ENCODE data around the gene DACT1. TPM values are rescaled to one million over a fixed set of nuclear protein-coding genes. Genes with fewer than 3 reads are reported as not detected.

The DACT1 gene
- total and polyA plus RNA-seq, 10 of the 15 experiments (the other 5 are each of a cell fraction or from before 2014, with no cell fraction given): 0.13 to 2.9 (median 0.91) TPM

DNA sequence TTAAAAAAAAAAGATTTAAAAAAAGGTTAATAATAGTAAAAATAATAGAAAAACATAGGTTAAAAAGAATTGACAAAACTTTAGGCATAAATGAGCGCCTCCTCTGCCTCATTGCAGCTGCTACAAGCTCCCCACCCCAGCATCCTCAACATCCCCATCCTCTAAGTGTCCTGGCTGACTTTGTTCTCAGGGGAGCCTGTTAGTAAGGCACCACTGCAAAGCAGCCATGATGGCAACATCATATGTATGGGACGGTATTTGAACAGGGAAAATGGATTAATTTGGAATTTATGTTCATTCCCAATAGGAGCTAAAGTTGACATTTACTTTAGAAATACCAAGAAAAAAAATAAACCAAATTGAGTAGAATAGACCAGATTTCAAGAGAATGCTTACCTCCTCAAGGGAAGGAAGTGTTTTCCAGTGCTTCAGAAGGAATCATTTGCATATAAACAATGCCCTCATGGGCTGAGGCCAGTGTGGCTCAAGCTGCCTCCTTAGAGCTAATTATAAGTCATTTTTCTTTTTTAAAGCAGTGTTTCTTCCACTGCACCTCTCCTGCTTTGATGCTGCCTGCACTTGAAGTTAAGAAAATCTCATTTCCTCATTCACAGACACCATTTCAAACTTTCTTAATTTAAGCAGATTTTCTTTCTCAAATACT is 59.6 kb downstream of the DACT1 start:
- H3K4me2 ChIP-seq (ENCODE audit: control insufficient read depth, insufficient read depth): no peak overlapping the region
- no peaks in the 10 kb centered on the region for H3K9me3 ChIP-seq (replicated peaks; ENCODE audit: control insufficient read depth, insufficient read depth, low read length)
- no peak overlapping the region for H3K9ac ChIP-seq (ENCODE audit: control insufficient read depth, insufficient read depth, low read length)
- CTCF ChIA-PET: interaction anchor here (0.6 to 1.5 kb wide), 3 partner anchors 9 to 60 kb away, joined by 3 read pairs; partner anchors contain the start of gene DACT1
- RAD21 ChIA-PET (ENCODE audit: unreplicated experiment): interaction anchor here (1.0 kb wide), 1 partner anchor 46 kb away, joined by 3 read pairs; no protein-coding TSS in a partner anchor
- FAIRE-seq (no peak), DNase-seq (ENCODE audit: low read depth, low spot score) (no peak), ATAC-seq (peak; percentile 64)
- TF ChIP-seq CREB1 (IDR thresholded peaks at IDR 0.05; ENCODE audit: low read depth): no peak
- no peak for TF ChIP-seq ZNF217 (IDR thresholded peaks at IDR 0.05)
- TF ChIP-seq POU2F2 (IDR thresholded peaks at IDR 0.05; ENCODE audit: borderline replicate concordance, low read depth, low read length): no peak
- TF ChIP-seq, protein P1, sequence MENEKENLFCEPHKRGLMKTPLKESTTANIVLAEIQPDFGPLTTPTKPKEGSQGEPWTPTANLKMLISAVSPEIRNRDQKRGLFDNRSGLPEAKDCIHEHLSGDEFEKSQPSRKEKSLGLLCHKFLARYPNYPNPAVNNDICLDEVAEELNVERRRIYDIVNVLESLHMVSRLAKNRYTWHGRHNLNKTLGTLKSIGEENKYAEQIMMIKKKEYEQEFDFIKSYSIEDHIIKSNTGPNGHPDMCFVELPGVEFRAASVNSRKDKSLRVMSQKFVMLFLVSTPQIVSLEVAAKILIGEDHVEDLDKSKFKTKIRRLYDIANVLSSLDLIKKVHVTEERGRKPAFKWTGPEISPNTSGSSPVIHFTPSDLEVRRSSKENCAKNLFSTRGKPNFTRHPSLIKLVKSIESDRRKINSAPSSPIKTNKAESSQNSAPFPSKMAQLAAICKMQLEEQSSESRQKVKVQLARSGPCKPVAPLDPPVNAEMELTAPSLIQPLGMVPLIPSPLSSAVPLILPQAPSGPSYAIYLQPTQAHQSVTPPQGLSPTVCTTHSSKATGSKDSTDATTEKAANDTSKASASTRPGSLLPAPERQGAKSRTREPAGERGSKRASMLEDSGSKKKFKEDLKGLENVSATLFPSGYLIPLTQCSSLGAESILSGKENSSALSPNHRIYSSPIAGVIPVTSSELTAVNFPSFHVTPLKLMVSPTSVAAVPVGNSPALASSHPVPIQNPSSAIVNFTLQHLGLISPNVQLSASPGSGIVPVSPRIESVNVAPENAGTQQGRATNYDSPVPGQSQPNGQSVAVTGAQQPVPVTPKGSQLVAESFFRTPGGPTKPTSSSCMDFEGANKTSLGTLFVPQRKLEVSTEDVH (IDR thresholded peaks at IDR 0.05; ENCODE audit: low read depth, partially characterized antibody): no peak
- no peak for TF ChIP-seq NR2C1 (IDR thresholded peaks at IDR 0.05)
- peak; percentile 32; the same call in 1 of the 2 replicates for TF ChIP-seq SPI1 (IDR thresholded peaks at IDR 0.05; ENCODE audit: borderline replicate concordance, insufficient read depth, low read depth, low read length)
- no peak for TF ChIP-seq RCOR1 (conservative IDR thresholded peaks at IDR 0.05; ENCODE audit: low read depth, low read length)
- H4K20me1 ChIP-seq (ENCODE audit: control insufficient read depth, insufficient read depth): no peaks in the 10 kb centered on the region
- in situ Hi-C loops (cut with MboI): no loop called here
- H3K27me3 ChIP-seq (replicated peaks in 1 of 2; ENCODE audit: control insufficient read depth in 2 of 2, insufficient read depth in 2 of 2, low read length in 1 of 2): no peaks in the 10 kb centered on the region
- POLR2A ChIA-PET: interaction anchor here (0.6 kb wide), 1 partner anchor 115 kb away, joined by 4 read pairs; no protein-coding TSS in a partner anchor
- H3K4me1 ChIP-seq (ENCODE audit: control insufficient read depth, insufficient read depth, low read length): no peaks in the 10 kb centered on the region
- no peaks in the 10 kb centered on the region for H3K79me2 ChIP-seq (ENCODE audit: control insufficient read depth, insufficient read depth, low read length)
- no peak overlapping the region for H3K4me3 ChIP-seq
- intact Hi-C loops (cut with micrococcal nuclease; ENCODE audit: unreplicated experiment): no loop called here
- no TSS peak for BruUV-seq (replicated peaks)
- WGBS (ENCODE audit: insufficient coverage, insufficient replicate concordance, low lambda C conversion rate, missing lambda C conversion rate): 0% methylated on average over 2 of the region's 2 CpGs
- H3K27ac ChIP-seq (ENCODE audit: control insufficient read depth, insufficient read depth): no peak overlapping the region
- SMC1A ChIA-PET (ENCODE audit: uncharacterized antibody, unreplicated experiment): interaction anchor here (0.8 to 2.3 kb wide), 5 partner anchors 11 to 98 kb away, joined by 3 to 10 read pairs (median 4); no protein-coding TSS in a partner anchor
- H2AFZ ChIP-seq (ENCODE audit: control insufficient read depth, low read depth, low read length): no peak overlapping the region
- no peaks in the 10 kb centered on the region for H3K36me3 ChIP-seq (ENCODE audit: control insufficient read depth in 2 of 2, insufficient read depth in 2 of 2, low read length in 1 of 2)

Other genes with a start within 250 kb of the DACT1 start
- gene TOMM20L, start 242.0 kb upstream of the DACT1 start, total RNA-seq (2014; rRNA removed): 0.28 TPM in 1 of 2 replicates, not detected in the other
- 0.41 TPM in 1 of 2 replicates, not detected in the other for gene TOMM20L, start 242.0 kb upstream of the DACT1 start, total RNA-seq (2014; rRNA removed; fragmentation: Illumina TruSeq; extraction: Trizol)
- not detected in 2 replicates for gene TOMM20L, start 242.0 kb upstream of the DACT1 start, total RNA-seq (2021)
- gene TOMM20L, start 242.0 kb upstream of the DACT1 start, polyA plus RNA-seq (2011; rRNA removed): not detected in 2 replicates
- gene TOMM20L, start 242.0 kb upstream of the DACT1 start, polyA plus RNA-seq (2014; fragmentation: Illumina TruSeq; extraction: Trizol): 0.59 TPM in 1 of 2 replicates, not detected in the other
- not detected for gene TOMM20L, start 242.0 kb upstream of the DACT1 start, polyA plus RNA-seq (2014; fragmentation: Nextera tagmentation; extraction: Ambion mirVana)
- gene TOMM20L, start 242.0 kb upstream of the DACT1 start, polyA plus RNA-seq (2014; rRNA removed): not detected in 2 replicates
- gene TOMM20L, start 242.0 kb upstream of the DACT1 start, polyA plus RNA-seq (2016; fragmentation: Nextera tagmentation; extraction: Ambion mirVana): not detected
- 33.7 and 36.6 TPM in 2 replicates for gene TIMM9, start 210.4 kb upstream of the DACT1 start, total RNA-seq (2014; rRNA removed)
- 50.9 and 56.8 TPM in 2 replicates for gene TIMM9, start 210.4 kb upstream of the DACT1 start, total RNA-seq (2014; rRNA removed; fragmentation: Illumina TruSeq; extraction: Trizol)
- gene TIMM9, start 210.4 kb upstream of the DACT1 start, total RNA-seq (2021): 43.0 and 51.6 TPM in 2 replicates
- 39.1 and 55.1 TPM in 2 replicates for gene TIMM9, start 210.4 kb upstream of the DACT1 start, polyA plus RNA-seq (2011; rRNA removed)
- 67.4 and 72.6 TPM in 2 replicates for gene TIMM9, start 210.4 kb upstream of the DACT1 start, polyA plus RNA-seq (2014; fragmentation: Illumina TruSeq; extraction: Trizol)
- gene TIMM9, start 210.4 kb upstream of the DACT1 start, polyA plus RNA-seq (2014; fragmentation: Nextera tagmentation; extraction: Ambion mirVana): 10 to 100 TPM; 81.3 to 88.3 TPM
- 41.7 and 56.7 TPM in 2 replicates for gene TIMM9, start 210.4 kb upstream of the DACT1 start, polyA plus RNA-seq (2014; rRNA removed)
- gene TIMM9, start 210.4 kb upstream of the DACT1 start, polyA plus RNA-seq (2016; fragmentation: Nextera tagmentation; extraction: Ambion mirVana): 100 to 1,000 TPM; 113 to 116 TPM
- 16.3 and 18.1 TPM in 2 replicates for gene KIAA0586, start 210.2 kb upstream of the DACT1 start, total RNA-seq (2014; rRNA removed)
- 26.9 and 27.2 TPM in 2 replicates for gene KIAA0586, start 210.2 kb upstream of the DACT1 start, total RNA-seq (2014; rRNA removed; fragmentation: Illumina TruSeq; extraction: Trizol)
- gene KIAA0586, start 210.2 kb upstream of the DACT1 start, total RNA-seq (2021): 18.1 and 21.9 TPM in 2 replicates
- gene KIAA0586, start 210.2 kb upstream of the DACT1 start, polyA plus RNA-seq (2011; rRNA removed): 21.8 and 33.5 TPM in 2 replicates
- 21.5 and 22.1 TPM in 2 replicates for gene KIAA0586, start 210.2 kb upstream of the DACT1 start, polyA plus RNA-seq (2014; fragmentation: Illumina TruSeq; extraction: Trizol)
- 10 to 100 TPM in 1 of 2 experiments, 1 to 10 TPM in 1; 7.1 to 10.0 TPM for gene KIAA0586, start 210.2 kb upstream of the DACT1 start, polyA plus RNA-seq (2014; fragmentation: Nextera tagmentation; extraction: Ambion mirVana)
- 8.0 and 12.9 TPM in 2 replicates for gene KIAA0586, start 210.2 kb upstream of the DACT1 start, polyA plus RNA-seq (2014; rRNA removed)
- gene KIAA0586, start 210.2 kb upstream of the DACT1 start, polyA plus RNA-seq (2016; fragmentation: Nextera tagmentation; extraction: Ambion mirVana): 10 to 100 TPM; 20.2 to 27.6 TPM